Coronary artery (tissue), 2 donors: ENCODE results near the gene RSL1D1.
A peak's percentile ranks its signal among the peaks of the same experiment; 100 is the strongest.

Experiments
- DNase-seq: peaks from one replicate; pipeline ENCODE4 v3.0.0-alpha.2; 2017; ENCODE audit warnings: low spot score
- H3K27ac ChIP-seq, 2 donors: fragments of 200-600 bp; sonication (generic); one replicate each; pipeline ENCODE4 v1.5.1; 2016 to 2019
- H3K4me3 ChIP-seq: fragments of 200-600 bp; sonication (generic); 2 replicates; pipeline ENCODE4 v1.5.1; 2016; ENCODE audit warnings: mild to moderate bottlenecking, moderate library complexity
- TF ChIP-seq, protein P1 (sequence below): fragments of 200-600 bp; sonication (generic); IDR thresholded peaks from one replicate; pipeline ENCODE4 v1.5.1; 2019; ENCODE audit warnings: antibody characterized with exemption

RSL1D1 gene

DNA sequence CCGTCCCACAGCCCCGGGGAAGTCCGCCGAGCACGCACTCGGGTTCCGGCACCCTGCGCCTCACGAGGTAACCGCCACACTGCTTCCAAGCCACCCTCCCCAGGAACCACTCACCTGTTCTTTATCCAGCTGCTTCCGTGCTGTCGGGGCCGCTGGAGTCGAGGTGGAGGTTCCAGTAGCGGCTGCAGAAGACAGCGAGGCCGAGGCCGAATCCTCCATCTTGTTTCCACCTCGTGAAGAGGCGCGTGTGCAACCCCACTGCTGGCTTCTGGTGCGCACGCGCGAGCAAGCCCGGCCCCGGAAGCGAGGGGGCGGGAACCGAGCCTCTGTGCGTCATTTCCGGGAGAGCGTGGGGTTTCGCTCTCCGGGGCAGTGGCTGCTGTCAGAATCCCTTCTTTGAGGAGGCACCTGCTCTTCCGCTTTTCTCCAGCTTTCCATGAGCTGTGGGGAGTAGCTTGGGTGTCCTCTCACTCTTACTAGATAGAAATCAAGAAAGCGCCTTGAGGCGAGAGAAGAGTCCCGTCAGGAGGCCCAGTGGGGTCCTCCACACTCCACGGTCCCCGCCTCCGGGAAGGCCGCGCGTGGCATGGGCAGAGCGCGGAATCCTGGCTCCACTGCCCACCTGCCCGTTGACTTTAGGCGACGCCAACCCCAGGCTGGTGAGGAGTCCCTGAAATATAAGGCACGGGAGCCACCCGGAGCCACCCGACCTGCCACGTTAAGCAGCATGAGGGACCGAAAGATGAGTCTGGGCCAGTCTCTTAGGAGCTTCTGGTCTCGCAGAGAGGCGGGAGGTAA lies at the start of gene RSL1D1:
RSL1D1 (minus strand) TSS at position 249 of the 798 bp plus-strand sequence; CDS start at position 219, 30 bp downstream.
- Histone ChIP-seq H3K27ac (peak within 1 kb of the TSS; percentile 77 to 96), H3K4me3 (peak within 1 kb of the TSS; percentile 100)
- DNase-seq, result peak; percentile 94
- TF ChIP-seq, protein P1, sequence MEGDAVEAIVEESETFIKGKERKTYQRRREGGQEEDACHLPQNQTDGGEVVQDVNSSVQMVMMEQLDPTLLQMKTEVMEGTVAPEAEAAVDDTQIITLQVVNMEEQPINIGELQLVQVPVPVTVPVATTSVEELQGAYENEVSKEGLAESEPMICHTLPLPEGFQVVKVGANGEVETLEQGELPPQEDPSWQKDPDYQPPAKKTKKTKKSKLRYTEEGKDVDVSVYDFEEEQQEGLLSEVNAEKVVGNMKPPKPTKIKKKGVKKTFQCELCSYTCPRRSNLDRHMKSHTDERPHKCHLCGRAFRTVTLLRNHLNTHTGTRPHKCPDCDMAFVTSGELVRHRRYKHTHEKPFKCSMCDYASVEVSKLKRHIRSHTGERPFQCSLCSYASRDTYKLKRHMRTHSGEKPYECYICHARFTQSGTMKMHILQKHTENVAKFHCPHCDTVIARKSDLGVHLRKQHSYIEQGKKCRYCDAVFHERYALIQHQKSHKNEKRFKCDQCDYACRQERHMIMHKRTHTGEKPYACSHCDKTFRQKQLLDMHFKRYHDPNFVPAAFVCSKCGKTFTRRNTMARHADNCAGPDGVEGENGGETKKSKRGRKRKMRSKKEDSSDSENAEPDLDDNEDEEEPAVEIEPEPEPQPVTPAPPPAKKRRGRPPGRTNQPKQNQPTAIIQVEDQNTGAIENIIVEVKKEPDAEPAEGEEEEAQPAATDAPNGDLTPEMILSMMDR, result no peak

DNA sequence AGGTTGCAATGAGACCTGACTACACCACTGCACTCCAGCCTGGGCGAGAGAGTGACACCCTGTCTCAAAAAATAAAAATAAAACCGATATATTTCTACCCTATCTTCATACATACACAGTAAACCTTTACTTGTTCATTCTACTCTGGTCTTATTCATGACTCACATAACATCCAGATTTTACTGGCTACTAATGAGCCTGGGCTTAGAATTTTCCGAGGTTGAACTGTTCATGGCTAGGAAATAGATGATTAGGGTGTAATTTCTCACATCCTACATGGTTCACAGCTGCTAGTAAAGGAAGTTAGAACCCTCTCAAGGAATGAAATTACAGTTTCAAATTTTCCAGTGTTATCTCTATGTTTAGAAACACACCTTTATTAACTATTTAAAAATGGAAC lies 49.7 kb upstream of the RSL1D1 start:
- no peak overlapping the region for H3K4me3 ChIP-seq
- no peak for DNase-seq
- H3K27ac ChIP-seq, result no peak overlapping the region
- TF ChIP-seq, protein P1, result no peak

DNA sequence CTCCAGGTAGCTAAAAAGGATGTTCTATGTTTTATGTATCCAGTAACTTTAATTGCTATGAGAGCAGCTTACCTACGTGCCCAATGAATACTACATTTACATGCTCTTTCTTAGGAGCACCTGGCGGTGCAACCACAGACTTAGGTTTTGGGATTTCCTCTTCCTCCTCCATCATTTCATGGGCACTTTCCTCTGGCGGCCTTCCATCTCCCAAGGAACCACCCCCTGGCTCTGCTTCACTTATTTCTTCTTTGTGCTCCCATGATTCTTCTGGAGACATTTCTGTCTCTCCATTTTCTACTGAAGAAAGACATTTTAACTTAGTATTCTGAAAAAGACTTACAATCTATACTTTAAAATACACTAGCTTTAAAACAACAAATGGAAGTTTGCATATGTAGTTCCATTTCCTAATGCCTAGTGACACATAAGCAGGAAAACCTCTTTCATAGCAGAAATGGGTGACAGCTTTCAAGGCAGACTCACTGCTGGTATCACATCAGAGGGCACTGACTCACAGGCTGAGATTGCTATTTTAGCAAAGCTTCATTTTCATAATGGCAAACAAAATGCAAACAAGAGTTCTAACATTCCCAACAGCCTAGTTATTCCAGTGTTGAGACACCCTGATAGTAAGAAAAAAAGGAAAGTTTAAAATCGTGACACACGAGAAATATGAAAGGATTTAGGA lies 45.3 kb upstream of the RSL1D1 start:
- TF ChIP-seq, protein P1, result no peak
- Histone ChIP-seq H3K4me3 (no peak overlapping the region), H3K27ac (no peak overlapping the region)
- no peak for DNase-seq

DNA sequence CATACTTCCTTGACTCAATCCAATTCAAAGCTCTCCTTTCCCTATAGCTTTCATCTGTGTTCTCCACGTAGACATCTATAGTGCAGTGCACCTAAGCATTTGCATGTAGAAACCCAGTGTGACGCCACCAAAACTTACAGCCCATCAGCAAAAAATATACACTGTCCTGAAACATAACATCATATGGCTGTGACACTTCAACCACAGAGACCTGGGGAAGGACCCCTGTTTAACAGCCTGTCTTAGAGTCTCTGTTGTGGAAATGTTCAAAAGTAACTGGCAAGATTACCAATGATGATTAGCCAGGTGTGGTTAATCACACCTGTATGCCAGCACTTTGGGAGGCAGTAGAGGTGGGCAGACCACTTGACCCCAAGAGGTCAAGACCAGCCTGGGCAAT lies 42.2 kb upstream of the RSL1D1 start:
- no peak overlapping the region for H3K27ac ChIP-seq
- no peak for DNase-seq
- H3K4me3 ChIP-seq, result no peak overlapping the region
- TF ChIP-seq, protein P1, result no peak

DNA sequence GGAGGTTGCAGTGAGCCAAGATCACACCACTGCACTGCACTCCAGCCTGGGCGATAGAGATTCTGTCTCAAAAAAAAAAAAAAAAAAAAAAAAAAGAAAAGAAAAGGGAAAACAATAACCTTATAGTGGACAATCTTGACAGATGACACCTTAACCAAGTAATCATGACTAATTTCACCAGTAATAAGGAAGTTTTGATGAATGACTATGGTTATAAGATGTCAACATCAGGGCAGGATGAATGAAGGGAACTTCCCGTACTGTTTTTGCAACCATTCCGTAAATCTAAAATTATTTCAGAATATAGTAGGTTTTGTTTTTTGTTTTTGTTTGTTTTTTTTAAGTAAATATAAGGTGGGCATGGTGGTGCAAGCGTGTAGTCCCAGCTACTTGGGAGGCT lies 41.4 kb upstream of the RSL1D1 start:
- Histone ChIP-seq H3K4me3 (no peak overlapping the region), H3K27ac (no peak overlapping the region)
- TF ChIP-seq, protein P1, result no peak
- DNase-seq, result no peak

DNA sequence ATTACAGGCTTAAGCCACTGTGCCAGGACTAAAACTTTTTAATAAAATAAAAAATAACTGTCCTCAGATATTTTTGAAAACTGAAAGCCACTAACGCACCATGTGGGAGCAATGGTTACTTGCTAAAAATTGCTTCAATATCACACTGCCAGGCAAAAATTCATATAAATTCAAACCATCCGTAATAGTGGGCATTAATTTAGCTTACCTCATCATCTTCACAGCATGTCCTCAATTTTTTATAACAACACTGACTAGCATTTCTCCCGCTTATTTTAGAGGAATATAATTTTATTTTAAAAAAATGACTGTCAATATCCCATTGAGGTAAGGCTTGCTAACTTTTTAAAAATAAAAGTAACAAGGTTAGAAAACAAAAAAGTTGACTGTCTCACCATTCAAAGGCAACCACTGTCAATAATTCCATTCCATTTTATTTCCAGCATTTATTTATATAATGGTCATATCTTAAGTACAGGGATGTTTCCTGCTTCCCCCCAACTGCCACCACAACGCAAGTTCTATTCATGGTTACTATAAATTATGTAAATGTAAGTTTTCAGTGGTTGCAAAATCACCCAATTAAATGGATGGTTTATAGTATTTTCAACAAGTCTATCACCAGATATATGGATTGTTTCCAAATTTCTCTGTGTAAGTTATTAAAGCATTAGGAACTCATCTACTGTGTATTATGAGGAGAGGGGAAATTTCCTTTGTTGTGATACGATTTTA lies 39.1 kb upstream of the RSL1D1 start:
- DNase-seq, result no peak
- H3K4me3 ChIP-seq, result no peak overlapping the region
- no peak overlapping the region for H3K27ac ChIP-seq
- TF ChIP-seq, protein P1, result no peak
